ENCODE results near the gene PTPN7.

The PTPN7 gene

DNA sequence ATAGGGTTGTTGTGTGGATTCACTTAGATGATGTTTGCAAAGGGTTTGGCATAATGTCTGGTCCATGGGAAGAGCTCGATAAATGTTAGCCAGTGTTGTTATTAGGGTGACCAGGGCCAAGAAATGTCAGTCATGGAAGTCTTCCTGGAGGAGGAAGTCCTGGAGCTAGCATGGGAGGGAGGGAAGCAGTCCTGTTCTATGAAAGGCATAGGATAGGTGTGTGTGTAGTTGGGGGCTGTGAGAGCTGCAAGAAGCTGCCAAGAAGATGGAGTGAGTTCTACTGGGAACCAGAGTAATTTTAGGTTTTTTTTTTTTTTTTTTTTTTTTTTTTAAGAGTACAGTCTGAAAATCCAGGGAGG is 37.9 kb upstream of the PTPN7 start:
- no peaks in the 10 kb centered on the region for H3K79me2 ChIP-seq (ENCODE audit: insufficient read depth, low read length)
- TF ChIP-seq, protein P1, sequence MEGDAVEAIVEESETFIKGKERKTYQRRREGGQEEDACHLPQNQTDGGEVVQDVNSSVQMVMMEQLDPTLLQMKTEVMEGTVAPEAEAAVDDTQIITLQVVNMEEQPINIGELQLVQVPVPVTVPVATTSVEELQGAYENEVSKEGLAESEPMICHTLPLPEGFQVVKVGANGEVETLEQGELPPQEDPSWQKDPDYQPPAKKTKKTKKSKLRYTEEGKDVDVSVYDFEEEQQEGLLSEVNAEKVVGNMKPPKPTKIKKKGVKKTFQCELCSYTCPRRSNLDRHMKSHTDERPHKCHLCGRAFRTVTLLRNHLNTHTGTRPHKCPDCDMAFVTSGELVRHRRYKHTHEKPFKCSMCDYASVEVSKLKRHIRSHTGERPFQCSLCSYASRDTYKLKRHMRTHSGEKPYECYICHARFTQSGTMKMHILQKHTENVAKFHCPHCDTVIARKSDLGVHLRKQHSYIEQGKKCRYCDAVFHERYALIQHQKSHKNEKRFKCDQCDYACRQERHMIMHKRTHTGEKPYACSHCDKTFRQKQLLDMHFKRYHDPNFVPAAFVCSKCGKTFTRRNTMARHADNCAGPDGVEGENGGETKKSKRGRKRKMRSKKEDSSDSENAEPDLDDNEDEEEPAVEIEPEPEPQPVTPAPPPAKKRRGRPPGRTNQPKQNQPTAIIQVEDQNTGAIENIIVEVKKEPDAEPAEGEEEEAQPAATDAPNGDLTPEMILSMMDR (conservative IDR thresholded peaks at IDR 0.05; ENCODE audit: low read length) = no peak
- no peak for TF ChIP-seq EZH2phosphoT487 (IDR thresholded peaks at IDR 0.05; ENCODE audit: borderline replicate concordance)
- no peaks in the 10 kb centered on the region for H3K9me3 ChIP-seq (ENCODE audit: insufficient read depth, low read depth, low read length)
- no peaks in the 10 kb centered on the region for H3F3A ChIP-seq (ENCODE audit: low read depth)
- no peaks in the 10 kb centered on the region for H3K27me3 ChIP-seq (ENCODE audit: insufficient read depth, low read length, poor library complexity, severe bottlenecking)
- no peaks in the 10 kb centered on the region for H3K36me3 ChIP-seq (ENCODE audit: insufficient read depth, low read length)
- H3K9me2 ChIP-seq (replicated peaks; ENCODE audit: low read depth, low read length) = no peaks in the 10 kb centered on the region
- H3K9ac ChIP-seq (ENCODE audit: low read depth, low read length, poor library complexity, severe bottlenecking) = no peak overlapping the region
- H3K4me2 ChIP-seq (ENCODE audit: low read depth, low read length, poor library complexity, severe bottlenecking) = no peak overlapping the region
- H4K20me1 ChIP-seq (ENCODE audit: insufficient read depth, low read length, poor library complexity, severe bottlenecking) = no peaks in the 10 kb centered on the region
- no peak overlapping the region for H3K4me3 ChIP-seq (ENCODE audit: low read length, poor library complexity, severe bottlenecking)
- peaks cover 13% of the 10 kb centered on the region for H3K4me1 ChIP-seq (ENCODE audit: insufficient read depth, low read length, poor library complexity, severe bottlenecking)
- no peak overlapping the region for H2AFZ ChIP-seq (ENCODE audit: low read length)

DNA sequence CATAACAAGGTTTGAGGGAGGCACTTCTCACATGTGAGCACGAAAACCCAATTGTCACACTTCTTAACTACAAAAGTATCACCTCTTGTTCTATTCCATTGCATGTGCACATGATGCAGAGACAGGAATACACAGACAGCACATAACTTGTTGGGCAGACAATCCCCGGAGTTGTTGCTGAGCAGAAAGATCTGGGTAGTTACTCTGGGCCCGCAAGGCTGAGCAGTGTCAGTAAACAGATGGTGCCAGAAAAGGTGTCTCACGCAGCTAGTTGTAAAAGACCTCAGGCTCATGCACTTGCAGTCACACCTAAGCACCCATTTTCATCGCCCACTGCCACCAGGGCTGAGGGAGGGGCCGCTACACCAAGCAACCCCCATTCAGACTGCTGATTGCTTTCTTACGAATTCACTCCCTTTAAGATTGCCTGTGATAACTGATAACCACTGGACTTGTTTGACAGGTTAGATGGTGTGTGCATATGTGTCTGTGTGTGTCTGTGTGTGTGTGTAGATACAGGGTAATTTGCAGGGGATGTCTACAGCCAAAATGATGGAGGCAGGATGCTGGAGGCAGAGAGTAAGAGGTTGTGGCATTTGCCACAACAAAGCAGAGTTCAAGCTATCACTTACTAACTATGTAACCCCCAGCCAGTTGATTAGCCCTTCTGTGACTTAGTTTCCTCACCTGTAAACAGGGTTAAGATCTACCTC is 37.4 kb upstream of the PTPN7 start:
- H3K36me3 ChIP-seq (ENCODE audit: insufficient read depth, low read length) = no peaks in the 10 kb centered on the region
- no peaks in the 10 kb centered on the region for H4K20me1 ChIP-seq (ENCODE audit: insufficient read depth, low read length, poor library complexity, severe bottlenecking)
- no peak overlapping the region for H3K4me2 ChIP-seq (ENCODE audit: low read depth, low read length, poor library complexity, severe bottlenecking)
- no peaks in the 10 kb centered on the region for H3K9me3 ChIP-seq (ENCODE audit: insufficient read depth, low read depth, low read length)
- no peaks in the 10 kb centered on the region for H3K79me2 ChIP-seq (ENCODE audit: insufficient read depth, low read length)
- H2AFZ ChIP-seq (ENCODE audit: low read length) = no peak overlapping the region
- no peaks in the 10 kb centered on the region for H3K27me3 ChIP-seq (ENCODE audit: insufficient read depth, low read length, poor library complexity, severe bottlenecking)
- no peaks in the 10 kb centered on the region for H3F3A ChIP-seq (ENCODE audit: low read depth)
- no peak overlapping the region for H3K4me3 ChIP-seq (ENCODE audit: low read length, poor library complexity, severe bottlenecking)
- H3K9ac ChIP-seq (ENCODE audit: low read depth, low read length, poor library complexity, severe bottlenecking) = no peak overlapping the region
- H3K4me1 ChIP-seq (ENCODE audit: insufficient read depth, low read length, poor library complexity, severe bottlenecking) = peaks cover 13% of the 10 kb centered on the region
- no peaks in the 10 kb centered on the region for H3K9me2 ChIP-seq (replicated peaks; ENCODE audit: low read depth, low read length)
- TF ChIP-seq, protein P1 (conservative IDR thresholded peaks at IDR 0.05; ENCODE audit: low read length) = no peak
- no peak for TF ChIP-seq EZH2phosphoT487 (IDR thresholded peaks at IDR 0.05; ENCODE audit: borderline replicate concordance)

DNA sequence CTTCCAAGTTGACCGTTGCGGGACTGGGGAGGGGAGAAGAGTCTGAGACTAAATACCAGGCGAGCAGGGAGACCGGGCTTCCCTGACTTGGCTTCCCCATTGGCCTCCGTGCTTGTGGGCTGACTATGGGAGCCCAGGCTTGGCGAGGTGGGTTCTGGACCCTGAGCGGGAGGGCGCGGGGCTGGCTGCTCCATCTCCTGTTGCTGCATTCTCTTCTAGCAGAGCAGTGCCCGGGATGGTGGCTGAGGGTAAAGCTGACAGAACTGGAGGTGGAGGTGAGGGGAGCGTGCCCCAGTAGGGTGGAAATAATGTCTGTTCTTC is 33.9 kb upstream of the PTPN7 start:
- H3K9me2 ChIP-seq (replicated peaks; ENCODE audit: low read depth, low read length) = no peaks in the 10 kb centered on the region
- H3K9me3 ChIP-seq (ENCODE audit: insufficient read depth, low read depth, low read length) = no peaks in the 10 kb centered on the region
- H3K4me1 ChIP-seq (ENCODE audit: insufficient read depth, low read length, poor library complexity, severe bottlenecking) = no peaks in the 10 kb centered on the region
- no peak overlapping the region for H3K4me2 ChIP-seq (ENCODE audit: low read depth, low read length, poor library complexity, severe bottlenecking)
- H3K4me3 ChIP-seq (ENCODE audit: low read length, poor library complexity, severe bottlenecking) = no peak overlapping the region
- no peaks in the 10 kb centered on the region for H3F3A ChIP-seq (ENCODE audit: low read depth)
- H3K79me2 ChIP-seq (ENCODE audit: insufficient read depth, low read length) = no peaks in the 10 kb centered on the region
- H3K9ac ChIP-seq (ENCODE audit: low read depth, low read length, poor library complexity, severe bottlenecking) = no peak overlapping the region
- TF ChIP-seq EZH2phosphoT487 (IDR thresholded peaks at IDR 0.05; ENCODE audit: borderline replicate concordance) = no peak
- TF ChIP-seq, protein P1 (conservative IDR thresholded peaks at IDR 0.05; ENCODE audit: low read length) = no peak
- H2AFZ ChIP-seq (ENCODE audit: low read length) = no peak overlapping the region
- H3K27me3 ChIP-seq (ENCODE audit: insufficient read depth, low read length, poor library complexity, severe bottlenecking) = no peaks in the 10 kb centered on the region
- H3K36me3 ChIP-seq (ENCODE audit: insufficient read depth, low read length) = no peaks in the 10 kb centered on the region
- H4K20me1 ChIP-seq (ENCODE audit: insufficient read depth, low read length, poor library complexity, severe bottlenecking) = no peaks in the 10 kb centered on the region
